HS-5 (cell line): Measurements from ENCODE around the gene KCNMA1.
A peak's percentile ranks its signal among the peaks of the same experiment; 100 is the strongest.
"Not testable (repeated sequence)": the region's sequence is repeated elsewhere in the genome, so short reads cannot be mapped to it uniquely, and the experiment has no call there.

ENCODE experiments used
- DNase-seq: peaks from one replicate; pipeline ENCODE4 v3.0.0-alpha.2; 2012; ENCODE audit warnings: low read depth

KCNMA1 gene

GRCh38 chr10:77417359-77417758, 220.2 kb downstream of the KCNMA1 start:
- DNase-seq, result no peak

GRCh38 chr10:77416311-77417135, 221.1 kb downstream of the KCNMA1 start:
- peak; percentile 89 for DNase-seq

- DNase-seq, result no peak
Observed at GRCh38 chr10:77415313-77415960, 222.2 kb downstream of the KCNMA1 start.

GRCh38 chr10:77413231-77413630, 224.4 kb downstream of the KCNMA1 start:
- DNase-seq, result no peak

GRCh38 chr10:77412573-77413133, 225.0 kb downstream of the KCNMA1 start:
- not testable (repeated sequence) for DNase-seq

- DNase-seq, result no peak
Observed at GRCh38 chr10:77411805-77412204, 225.8 kb downstream of the KCNMA1 start.

GRCh38 chr10:77410523-77410922, 227.1 kb downstream of the KCNMA1 start:
- DNase-seq, result no peak

GRCh38 chr10:77409697-77410471, 227.7 kb downstream of the KCNMA1 start:
- no peak for DNase-seq

GRCh38 chr10:77408259-77408658, 229.3 kb downstream of the KCNMA1 start:
- no peak for DNase-seq

GRCh38 chr10:77406764-77407430, 230.7 kb downstream of the KCNMA1 start:
- DNase-seq, result no peak

- DNase-seq, result peak; percentile 46
Observed at GRCh38 chr10:77405771-77406241, 231.8 kb downstream of the KCNMA1 start.

- no peak for DNase-seq
Observed at GRCh38 chr10:77404810-77405209, 232.8 kb downstream of the KCNMA1 start.

GRCh38 chr10:77403761-77404160, 233.8 kb downstream of the KCNMA1 start:
- DNase-seq, result no peak

GRCh38 chr10:77401683-77402082, 235.9 kb downstream of the KCNMA1 start:
- no peak for DNase-seq

GRCh38 chr10:77400033-77400432, 237.6 kb downstream of the KCNMA1 start:
- DNase-seq, result no peak

GRCh38 chr10:77398986-77399755, 238.4 kb downstream of the KCNMA1 start:
- no peak for DNase-seq

GRCh38 chr10:77398558-77398957, 239.1 kb downstream of the KCNMA1 start:
- no peak for DNase-seq

- no peak for DNase-seq
Observed at GRCh38 chr10:77397103-77397502, 240.5 kb downstream of the KCNMA1 start.

GRCh38 chr10:77396290-77396689, 241.3 kb downstream of the KCNMA1 start:
- DNase-seq, result no peak

- no peak for DNase-seq
Observed at GRCh38 chr10:77393821-77394501, 243.6 kb downstream of the KCNMA1 start.
